ENCODE results near the gene RABGAP1L. TPM values are rescaled to one million over a fixed set of nuclear protein-coding genes. Genes with fewer than 3 reads are reported as not detected.

RABGAP1L gene
- total and polyA plus RNA-seq, 4 donors = 4.8 to 53.5 (median 18.8) TPM

- no peak for DNase-seq (ENCODE audit: low spot score)
- TF ChIP-seq FOXA1 (IDR thresholded peaks at IDR 0.05) (no peak), NR2F2 (IDR thresholded peaks at IDR 0.05) (no peak), ATF3 (IDR thresholded peaks at IDR 0.05) (no peak), YY1 (IDR thresholded peaks at IDR 0.05) (no peak), JUND (IDR thresholded peaks at IDR 0.05) (no peak), FOXA2 (IDR thresholded peaks at IDR 0.05) (no peak), TAF1 (conservative IDR thresholded peaks at IDR 0.05) (no peak), REST (IDR thresholded peaks at IDR 0.05) (no peak), RXRA (IDR thresholded peaks at IDR 0.05) (no peak), HNF4G (IDR thresholded peaks at IDR 0.05) (no peak), RAD21 (IDR thresholded peaks at IDR 0.05) (no peak), EGR1 (IDR thresholded peaks at IDR 0.05; ENCODE audit: low read depth in 2 of 2) (no peak), HNF4A (conservative IDR thresholded peaks at IDR 0.05) (no peak), ZBTB33 (IDR thresholded peaks at IDR 0.05) (no peak), CTCF (IDR thresholded peaks at IDR 0.05; ENCODE audit: low read depth, low read length, missing input control) (no peak), GABPA (IDR thresholded peaks at IDR 0.05 in 1 of 2, conservative IDR thresholded peaks at IDR 0.05 in 1 of 2) (no peak)
- no peak overlapping the region for H3K9ac ChIP-seq (ENCODE audit: low read depth in 1 of 2, low read length in 2 of 2)
- WGBS = 95% methylated on average over 2 of the region's 2 CpGs
- H3K27me3 ChIP-seq (ENCODE audit: control insufficient read depth in 4 of 4, insufficient read depth in 4 of 4, low read length in 3 of 4) = no peaks in the 10 kb centered on the region
- no peaks in the 10 kb centered on the region for H3K36me3 ChIP-seq (ENCODE audit: control insufficient read depth in 4 of 4, insufficient read depth in 3 of 4, low read depth in 1 of 4, low read length in 3 of 4)
- no peaks in the 10 kb centered on the region for H3K4me1 ChIP-seq (ENCODE audit: control insufficient read depth in 4 of 4, insufficient read depth in 4 of 4, low read length in 3 of 4)
- H3K4me3 ChIP-seq (ENCODE audit: low read depth in 1 of 3, low read length in 3 of 3) = no peak overlapping the region
- H3K9me3 ChIP-seq (ENCODE audit: control insufficient read depth in 4 of 4, low read length in 3 of 4) = no peaks in the 10 kb centered on the region
- no peak overlapping the region for H3K27ac ChIP-seq (ENCODE audit: low read depth in 1 of 2, low read length in 2 of 2)
These were observed 256.2 kb downstream of the RABGAP1L start for GRCh38 chr1:174415506-174415905.

- Histone ChIP-seq H3K4me3 (ENCODE audit: low read depth in 1 of 3, low read length in 3 of 3) (no peak overlapping the region), H3K9me3 (ENCODE audit: control insufficient read depth in 4 of 4, low read length in 3 of 4) (no peaks in the 10 kb centered on the region), H3K9ac (ENCODE audit: low read depth in 1 of 2, low read length in 2 of 2) (no peak overlapping the region), H3K27ac (ENCODE audit: low read depth in 1 of 2, low read length in 2 of 2) (no peak overlapping the region), H3K27me3 (ENCODE audit: control insufficient read depth in 4 of 4, insufficient read depth in 4 of 4, low read length in 3 of 4) (no peaks in the 10 kb centered on the region), H3K36me3 (ENCODE audit: control insufficient read depth in 4 of 4, insufficient read depth in 3 of 4, low read depth in 1 of 4, low read length in 3 of 4) (no peaks in the 10 kb centered on the region), H3K4me1 (ENCODE audit: control insufficient read depth in 4 of 4, insufficient read depth in 4 of 4, low read length in 3 of 4) (no peaks in the 10 kb centered on the region)
- DNase-seq (ENCODE audit: low spot score) = no peak
- WGBS = 94% methylated on average over 2 of the region's 2 CpGs
- TF ChIP-seq GABPA (IDR thresholded peaks at IDR 0.05 in 1 of 2, conservative IDR thresholded peaks at IDR 0.05 in 1 of 2) = no peak
- no peak for TF ChIP-seq HNF4G (IDR thresholded peaks at IDR 0.05)
- no peak for TF ChIP-seq ATF3 (IDR thresholded peaks at IDR 0.05)
- no peak for TF ChIP-seq SP1 (IDR thresholded peaks at IDR 0.05)
- no peak for TF ChIP-seq MAX (IDR thresholded peaks at IDR 0.05)
- no peak for TF ChIP-seq TAF1 (conservative IDR thresholded peaks at IDR 0.05)
- no peak for TF ChIP-seq REST (IDR thresholded peaks at IDR 0.05)
- no peak for TF ChIP-seq CTCF (IDR thresholded peaks at IDR 0.05; ENCODE audit: low read depth, low read length, missing input control)
- no peak for TF ChIP-seq RAD21 (IDR thresholded peaks at IDR 0.05)
- TF ChIP-seq EGR1 (IDR thresholded peaks at IDR 0.05; ENCODE audit: low read depth in 2 of 2) = no peak
These were observed 258.6 kb downstream of the RABGAP1L start for GRCh38 chr1:174417921-174418320.

All from liver (tissue), 9 donors.